BJ (cell line): ENCODE results near the gene TIPIN. TPM values are rescaled to one million over a fixed set of nuclear protein-coding genes. Genes with fewer than 3 reads are reported as not detected.

Source experiments
- CTCF ChIA-PET: fragments of 350-600 bp; formaldehyde crosslinking; extraction: SDS; loops from one replicate; lab custom pipeline; 2021; ENCODE audit warnings: antibody characterized with exemption, inconsistent platforms; lab: Yijun Ruan, JAX
- POLR2A ChIA-PET: fragments of 300-600 bp; sonication (Branson Sonifier 250); formaldehyde crosslinking; extraction: SDS; loops from one replicate; lab custom pipeline; 2021; ENCODE audit warnings: antibody characterized with exemption; lab: Charles Lee
- DNase-seq: peaks from one replicate; pipeline ENCODE4 v3.0.0-alpha.2; 2011; ENCODE audit warnings: low read depth
- H3K27me3 ChIP-seq: 2 replicates; pipeline ENCODE4 v1.6.0; 2011; ENCODE audit warnings: low read length; ENCODE audit not compliant: control insufficient read depth, insufficient read depth
- H3K36me3 ChIP-seq: 2 replicates; pipeline ENCODE4 v1.5.1; 2011; ENCODE audit warnings: low read length; ENCODE audit not compliant: control insufficient read depth, insufficient read depth
- H3K4me3 ChIP-seq: 2 replicates; pipeline ENCODE4 v1.5.1; 2011; ENCODE audit warnings: low read depth, mild to moderate bottlenecking, control low read depth, low read length
- polyA plus RNA-seq: library from polyadenylated mRNA; depleted of rRNA; stranded (reverse); fragments of >200 nt; gene quantifications from 2 replicates; pipeline ENCODE4 v1.2.3, GENCODE V29; 2011
- TF ChIP-seq, protein P1 (sequence below): IDR thresholded peaks from 2 replicates; pipeline ENCODE4 v1.5.1; 2011; ENCODE audit warnings: low read depth, mild to moderate bottlenecking, control low read depth, inconsistent platforms, low read length, moderate library complexity; ENCODE audit not compliant: insufficient read depth

The TIPIN gene
- polyA plus RNA-seq, 1 experiment, result 3.0 TPM

DNA sequence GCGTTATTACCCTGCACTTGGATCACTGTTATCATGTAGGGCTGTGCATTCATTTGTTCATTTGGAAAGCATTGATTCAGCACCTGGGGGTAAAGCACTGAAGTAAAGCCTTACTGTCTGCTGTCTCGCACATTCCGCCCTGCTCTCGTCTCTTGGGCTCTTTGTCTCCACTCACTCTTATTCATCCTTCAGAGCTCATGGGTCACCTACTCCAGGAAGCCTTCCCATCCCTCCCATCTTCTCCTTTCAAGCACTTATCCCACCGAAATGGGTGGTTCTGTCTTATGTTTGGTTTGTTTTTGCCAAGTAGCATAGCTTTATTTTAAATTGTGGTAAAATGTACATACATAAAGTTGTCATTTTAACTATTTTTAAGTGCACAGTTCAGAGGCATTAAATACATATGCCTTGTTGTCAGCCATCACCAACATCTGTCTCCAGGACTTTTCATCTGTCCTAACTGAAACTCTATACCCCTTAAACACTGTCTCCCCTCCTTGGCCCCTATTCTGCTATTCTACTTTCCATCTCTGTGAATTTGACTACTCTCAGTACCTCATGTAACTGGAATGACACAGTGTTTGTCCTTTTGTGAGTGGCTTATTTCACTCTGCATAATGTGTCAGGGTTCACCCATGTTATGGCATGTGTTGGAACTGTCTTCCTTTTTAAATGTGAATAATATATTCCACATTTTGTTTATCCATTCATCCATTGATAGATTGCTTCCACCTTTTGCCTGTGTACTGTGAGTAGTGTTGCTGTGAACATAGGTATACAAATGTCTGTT is 53.8 kb downstream of the TIPIN start:
- TF ChIP-seq, protein P1, sequence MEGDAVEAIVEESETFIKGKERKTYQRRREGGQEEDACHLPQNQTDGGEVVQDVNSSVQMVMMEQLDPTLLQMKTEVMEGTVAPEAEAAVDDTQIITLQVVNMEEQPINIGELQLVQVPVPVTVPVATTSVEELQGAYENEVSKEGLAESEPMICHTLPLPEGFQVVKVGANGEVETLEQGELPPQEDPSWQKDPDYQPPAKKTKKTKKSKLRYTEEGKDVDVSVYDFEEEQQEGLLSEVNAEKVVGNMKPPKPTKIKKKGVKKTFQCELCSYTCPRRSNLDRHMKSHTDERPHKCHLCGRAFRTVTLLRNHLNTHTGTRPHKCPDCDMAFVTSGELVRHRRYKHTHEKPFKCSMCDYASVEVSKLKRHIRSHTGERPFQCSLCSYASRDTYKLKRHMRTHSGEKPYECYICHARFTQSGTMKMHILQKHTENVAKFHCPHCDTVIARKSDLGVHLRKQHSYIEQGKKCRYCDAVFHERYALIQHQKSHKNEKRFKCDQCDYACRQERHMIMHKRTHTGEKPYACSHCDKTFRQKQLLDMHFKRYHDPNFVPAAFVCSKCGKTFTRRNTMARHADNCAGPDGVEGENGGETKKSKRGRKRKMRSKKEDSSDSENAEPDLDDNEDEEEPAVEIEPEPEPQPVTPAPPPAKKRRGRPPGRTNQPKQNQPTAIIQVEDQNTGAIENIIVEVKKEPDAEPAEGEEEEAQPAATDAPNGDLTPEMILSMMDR, result no peak
- no peaks in the 10 kb centered on the region for H3K27me3 ChIP-seq
- CTCF ChIA-PET, result interaction anchor here (1.4 to 1.5 kb wide), 2 partner anchors 10 to 14 kb away, joined by 3 to 4 read pairs; no protein-coding TSS in a partner anchor

DNA sequence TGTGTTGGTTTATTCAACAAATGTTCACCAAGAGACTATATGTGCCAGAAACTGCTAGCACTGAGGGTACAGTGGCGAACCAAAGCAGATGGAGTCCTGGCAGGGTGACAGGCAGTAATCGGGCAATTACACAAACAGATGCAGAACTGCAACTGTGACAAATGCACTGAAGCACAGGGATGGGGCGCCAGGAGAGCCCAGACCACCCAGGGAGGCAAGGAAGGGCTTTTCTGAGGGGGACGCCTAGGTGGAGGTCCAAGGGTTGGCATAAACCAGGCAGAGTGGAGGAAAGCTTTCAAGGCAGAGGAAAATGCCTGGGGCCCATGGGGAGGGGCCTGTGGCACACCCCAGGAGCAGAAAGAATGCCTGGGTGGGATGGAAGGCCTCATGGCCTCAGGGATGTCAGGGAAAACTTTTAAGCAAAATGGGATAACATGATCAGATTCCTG is 57.7 kb downstream of the TIPIN start:
- Histone ChIP-seq H3K27me3 (no peaks in the 10 kb centered on the region), H3K4me3 (no peak overlapping the region), H3K36me3 (no peaks in the 10 kb centered on the region)
- TF ChIP-seq, protein P1, result no peak
- ChIA-PET POLR2A (no interaction called here), CTCF (interaction anchor here (1.7 kb wide), 1 partner anchor 199 kb away, joined by 7 read pairs; the partner anchor contains the start of gene SNAPC5)
- DNase-seq, result no peak

More for the DNA sequence above, 53.8 kb downstream of the TIPIN start:
- no peak for DNase-seq
- H3K4me3 ChIP-seq, result no peak overlapping the region
- no peaks in the 10 kb centered on the region for H3K36me3 ChIP-seq
- POLR2A ChIA-PET, result no interaction called here

GRCh38 chr15:66296186-66296585 is 60.3 kb downstream of the TIPIN start:
- CTCF ChIA-PET, result no interaction called here

DNA sequence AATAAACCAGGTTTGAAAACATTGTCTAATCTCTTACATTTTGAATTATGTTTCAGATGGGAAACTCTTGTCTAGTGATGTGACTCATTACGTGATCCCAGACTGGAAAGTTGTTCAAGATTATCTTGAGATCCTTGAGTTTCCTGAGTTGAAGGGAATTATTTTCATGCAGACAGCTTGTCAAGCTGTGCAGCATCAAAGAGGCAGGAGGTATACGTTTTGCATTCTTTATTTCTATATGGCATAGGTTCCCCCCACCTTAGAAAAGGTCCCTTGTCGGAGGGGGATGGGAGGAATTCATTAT is 61.6 kb downstream of the TIPIN start:
- ChIA-PET CTCF (interaction anchor here (1.5 kb wide), 1 partner anchor 203 kb away, joined by 3 read pairs; the partner anchor contains the start of gene SNAPC5), POLR2A (no interaction called here)
- no peaks in the 10 kb centered on the region for H3K27me3 ChIP-seq
- peak; percentile 8 for DNase-seq
- H3K36me3 ChIP-seq, result no peaks in the 10 kb centered on the region
- TF ChIP-seq, protein P1, result no peak
- no peak overlapping the region for H3K4me3 ChIP-seq

More at GRCh38 chr15:66296186-66296585, 60.3 kb downstream of the TIPIN start:
- TF ChIP-seq, protein P1, result no peak
- no peaks in the 10 kb centered on the region for H3K27me3 ChIP-seq
- POLR2A ChIA-PET, result no interaction called here
- no peak for DNase-seq
- no peaks in the 10 kb centered on the region for H3K36me3 ChIP-seq
- H3K4me3 ChIP-seq, result no peak overlapping the region

DNA sequence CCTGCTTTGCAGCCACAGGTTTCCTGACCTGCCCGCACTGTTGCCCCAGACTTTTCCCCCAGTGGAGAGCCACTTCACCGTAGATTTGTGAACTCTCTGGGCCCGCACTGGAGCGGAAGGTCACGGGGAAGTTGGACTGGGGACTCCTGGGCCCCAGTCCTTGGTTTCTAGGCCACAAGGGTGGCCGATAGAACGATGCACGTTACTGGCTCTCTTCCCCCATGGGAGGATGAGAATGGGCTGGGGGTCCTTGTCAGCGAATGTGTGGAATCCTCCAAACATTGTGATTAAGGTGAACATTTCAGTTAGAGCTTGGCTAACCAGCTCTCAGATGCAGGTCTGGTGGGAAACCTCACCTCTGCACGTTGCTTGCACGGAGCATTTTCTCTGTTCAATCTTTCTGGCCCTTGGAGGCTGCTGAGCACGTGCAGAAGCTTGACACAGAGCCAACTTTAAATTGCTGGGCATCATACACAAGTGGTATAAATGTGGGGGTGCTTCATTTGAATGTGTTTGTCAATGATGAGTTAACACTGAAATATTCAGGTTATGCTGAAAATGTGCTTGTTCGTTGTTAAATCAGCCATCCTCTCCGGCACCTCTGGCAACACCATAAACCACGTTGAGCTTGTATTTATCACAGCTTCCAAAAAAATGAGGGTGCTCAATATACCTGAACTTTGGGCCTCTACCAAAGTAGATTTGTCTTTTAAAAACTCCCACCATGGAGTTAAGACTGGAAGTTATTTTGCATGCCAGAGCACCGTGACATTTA is 62.1 kb downstream of the TIPIN start:
- Histone ChIP-seq H3K4me3 (peak overlapping the region; percentile 51), H3K36me3 (no peaks in the 10 kb centered on the region), H3K27me3 (no peaks in the 10 kb centered on the region)
- TF ChIP-seq, protein P1, result no peak
- CTCF ChIA-PET, result interaction anchor here (0.6 to 1.5 kb wide), 4 partner anchors 12 to 203 kb away, joined by 3 read pairs; partner anchors contain the start of gene SNAPC5
- DNase-seq, result peak; percentile 22
- POLR2A ChIA-PET, result interaction anchor here (0.6 kb wide), 1 partner anchor 503 kb away, joined by 15 read pairs; the partner anchor contains the start of gene DENND4A
